GM12872 (cell line): Measurements from ENCODE around the gene FLT1.

Source experiments
- TF ChIP-seq, protein P1 (sequence below): IDR thresholded peaks from 3 replicates; pipeline ENCODE4 v1.5.1; 2011; ENCODE audit warnings: low read depth, mild to moderate bottlenecking, low read length, moderate library complexity; ENCODE audit not compliant: insufficient read depth

The FLT1 gene

DNA sequence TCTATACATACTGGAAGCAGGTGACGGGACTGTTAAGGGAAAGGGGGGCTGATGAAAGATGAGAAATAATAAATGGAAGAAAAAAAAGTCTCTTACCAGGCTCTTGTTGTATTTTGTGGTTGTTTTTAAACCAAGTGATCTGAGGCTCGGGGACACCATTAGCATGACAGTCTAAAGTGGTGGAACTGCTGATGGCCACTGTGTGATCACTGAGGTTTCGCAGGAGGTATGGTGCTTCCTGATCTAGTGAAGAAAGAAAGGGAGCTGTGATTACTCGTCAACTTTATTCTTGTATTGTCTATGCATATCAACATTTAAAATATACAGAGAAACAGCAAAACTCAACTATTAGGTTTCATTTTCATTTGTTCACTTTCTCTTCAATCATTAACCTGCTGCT is 110.1 kb downstream of the FLT1 start:
- TF ChIP-seq, protein P1, sequence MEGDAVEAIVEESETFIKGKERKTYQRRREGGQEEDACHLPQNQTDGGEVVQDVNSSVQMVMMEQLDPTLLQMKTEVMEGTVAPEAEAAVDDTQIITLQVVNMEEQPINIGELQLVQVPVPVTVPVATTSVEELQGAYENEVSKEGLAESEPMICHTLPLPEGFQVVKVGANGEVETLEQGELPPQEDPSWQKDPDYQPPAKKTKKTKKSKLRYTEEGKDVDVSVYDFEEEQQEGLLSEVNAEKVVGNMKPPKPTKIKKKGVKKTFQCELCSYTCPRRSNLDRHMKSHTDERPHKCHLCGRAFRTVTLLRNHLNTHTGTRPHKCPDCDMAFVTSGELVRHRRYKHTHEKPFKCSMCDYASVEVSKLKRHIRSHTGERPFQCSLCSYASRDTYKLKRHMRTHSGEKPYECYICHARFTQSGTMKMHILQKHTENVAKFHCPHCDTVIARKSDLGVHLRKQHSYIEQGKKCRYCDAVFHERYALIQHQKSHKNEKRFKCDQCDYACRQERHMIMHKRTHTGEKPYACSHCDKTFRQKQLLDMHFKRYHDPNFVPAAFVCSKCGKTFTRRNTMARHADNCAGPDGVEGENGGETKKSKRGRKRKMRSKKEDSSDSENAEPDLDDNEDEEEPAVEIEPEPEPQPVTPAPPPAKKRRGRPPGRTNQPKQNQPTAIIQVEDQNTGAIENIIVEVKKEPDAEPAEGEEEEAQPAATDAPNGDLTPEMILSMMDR = no peak

DNA sequence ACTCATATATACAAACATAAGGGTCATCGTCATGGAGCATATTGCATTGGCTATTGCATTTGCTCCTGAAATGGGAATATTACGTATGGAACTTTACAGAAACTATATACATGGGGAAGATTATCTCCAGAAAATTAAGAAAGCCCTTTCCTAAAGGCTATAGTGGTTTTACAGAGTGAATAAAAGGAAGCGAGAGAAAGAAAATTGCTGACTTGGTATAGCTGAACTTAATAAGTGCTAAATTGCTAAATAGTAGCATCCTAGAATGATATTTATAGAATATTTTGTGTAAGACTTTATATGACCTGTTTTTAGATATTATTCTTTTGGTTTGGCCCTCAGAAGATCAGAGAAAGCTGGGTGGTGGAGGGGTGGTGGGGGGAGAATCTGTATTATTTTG is 114.6 kb downstream of the FLT1 start:
- TF ChIP-seq, protein P1 = no peak

DNA sequence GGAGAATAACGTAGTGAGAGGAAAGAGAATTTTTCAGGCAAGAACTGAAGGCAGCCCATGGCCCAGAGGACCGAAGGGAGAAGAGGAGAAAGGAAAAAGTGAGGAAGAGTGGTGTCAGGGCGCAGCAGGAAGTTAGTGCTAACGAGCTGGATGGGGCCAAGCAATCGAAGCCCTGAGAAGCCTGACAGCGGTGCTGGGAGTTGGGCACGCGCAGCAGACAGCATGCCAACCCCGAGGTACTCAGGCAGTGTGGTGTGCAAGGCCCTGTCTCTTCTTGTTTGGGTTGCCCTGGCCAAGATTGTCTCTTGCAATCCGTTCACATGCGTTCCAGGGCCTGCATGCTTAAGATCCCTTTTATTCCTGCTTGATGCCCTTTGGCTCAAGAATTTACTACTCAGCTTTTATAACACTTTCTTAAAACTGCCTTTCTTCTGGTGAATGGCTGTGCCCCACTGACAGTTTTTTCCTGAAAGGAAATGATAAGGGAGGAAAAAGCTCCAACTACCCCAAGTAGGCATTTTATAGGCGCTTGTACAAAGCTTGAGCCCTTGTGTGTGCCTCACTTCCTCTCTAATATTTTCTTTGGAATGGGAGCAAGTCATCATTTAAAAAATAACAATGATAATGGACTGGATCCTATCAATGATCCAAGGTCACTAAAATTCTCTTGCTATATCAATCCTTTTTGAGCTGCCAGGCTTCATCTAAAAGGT is 115.4 kb downstream of the FLT1 start:
- TF ChIP-seq, protein P1 = no peak

DNA sequence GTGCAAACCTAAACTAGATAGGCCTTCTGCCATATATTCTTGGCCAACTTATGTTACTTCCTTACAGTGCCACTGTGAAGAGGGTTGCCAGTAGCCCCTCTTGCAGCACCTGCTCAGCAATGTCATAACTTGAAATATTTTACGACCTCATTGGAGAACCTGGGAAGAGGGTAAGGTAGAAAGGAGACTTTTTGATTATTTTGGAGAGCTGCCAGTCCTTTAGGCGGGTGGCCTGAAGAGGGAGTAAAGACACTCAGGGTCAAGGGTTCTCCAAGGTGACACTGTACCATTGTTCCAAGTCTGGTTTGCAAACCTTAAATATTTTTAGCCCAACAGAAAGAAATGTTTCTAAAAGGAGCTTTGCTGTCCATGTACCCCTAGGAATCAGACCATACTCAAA is 118.3 kb downstream of the FLT1 start:
- TF ChIP-seq, protein P1 = 0 out of 3 replicates have a peak, but pooled peaks have one; percentile 13

DNA sequence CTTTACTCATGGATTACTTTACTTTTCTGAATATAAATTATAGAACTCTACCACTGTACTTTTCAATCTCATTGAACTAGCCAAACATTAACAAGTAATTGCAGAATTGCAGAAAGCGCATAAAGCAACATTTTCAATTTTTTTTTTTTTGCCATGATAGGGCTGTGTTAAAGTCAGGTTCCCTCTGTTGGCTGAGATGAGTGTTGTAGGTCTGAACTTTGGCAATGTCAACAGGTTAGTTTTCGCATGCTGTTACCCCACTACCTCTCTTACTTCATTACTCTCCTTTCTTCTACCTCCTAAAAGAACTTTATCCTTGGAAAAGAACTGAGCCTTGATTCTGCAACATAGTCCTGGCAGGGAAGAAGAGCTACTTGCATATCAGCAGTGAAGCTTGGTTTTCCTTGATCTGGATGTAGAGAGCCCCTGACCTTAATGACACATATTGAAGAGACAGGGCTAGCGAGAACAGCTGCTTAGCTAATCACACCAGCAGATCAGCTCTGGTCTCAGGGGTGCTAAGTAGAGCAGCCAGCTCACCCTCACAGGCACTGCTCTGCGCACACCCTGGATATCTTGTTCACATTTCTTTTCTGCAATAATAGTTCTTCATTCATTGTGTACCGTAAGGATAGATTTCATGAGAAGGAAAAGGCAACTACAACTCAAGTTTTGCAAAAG is 119.5 kb downstream of the FLT1 start:
- TF ChIP-seq, protein P1 = no peak

DNA sequence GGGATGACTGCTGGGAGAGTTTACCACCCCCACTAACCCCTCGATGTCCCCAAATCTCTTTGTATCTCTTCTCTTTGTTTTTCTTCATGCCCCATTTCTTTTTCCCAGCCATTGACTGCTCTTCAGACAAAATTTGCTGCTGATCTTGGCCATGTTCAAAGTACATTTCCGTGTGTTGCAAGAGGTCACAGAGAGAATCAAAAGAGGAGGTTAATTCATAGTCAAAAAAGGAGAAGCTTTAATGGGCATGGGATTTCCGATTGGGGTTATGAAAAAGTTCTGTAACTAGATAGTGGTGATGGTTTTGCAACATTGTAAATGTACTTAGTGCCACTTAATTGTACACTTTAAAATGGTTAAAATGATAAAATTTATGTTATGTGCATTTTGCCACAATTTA is 121.1 kb downstream of the FLT1 start:
- TF ChIP-seq, protein P1 = no peak

DNA sequence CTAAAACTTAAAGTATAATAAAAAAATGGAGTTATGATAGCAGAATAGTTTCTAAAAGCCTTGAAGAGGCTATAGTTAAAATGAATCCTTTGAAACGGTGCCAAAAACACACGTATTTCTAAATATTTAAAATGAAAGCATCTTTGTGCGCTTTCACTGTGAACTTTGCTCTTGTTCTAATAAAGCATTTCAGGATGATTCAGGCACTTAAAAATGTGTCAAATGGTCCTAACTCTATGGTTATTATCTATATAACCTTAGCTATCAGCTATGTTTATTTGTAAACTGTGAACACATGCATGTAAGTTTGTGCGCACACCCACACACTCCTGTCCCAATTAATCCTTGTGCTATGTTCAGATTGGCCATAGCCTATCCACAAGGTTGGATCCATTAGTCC is 124.5 kb downstream of the FLT1 start:
- TF ChIP-seq, protein P1 = no peak
